Endothelial cell (in vitro differentiated cells): Measurements from ENCODE around the gene ECI1. TPM values are rescaled to one million over a fixed set of nuclear protein-coding genes. Genes with fewer than 3 reads are reported as not detected.

ENCODE experiments used
- DNase-seq: peaks from one replicate; pipeline ENCODE4 v3.0.0; 2021; ENCODE audit warnings: low spot score
- H3K27ac Mint-ChIP-seq: one replicate; pipeline ENCODE4 v1.8.0; 2021; ENCODE audit warnings: mixed read lengths, inconsistent platforms; ENCODE audit not compliant: unreplicated experiment
- H3K27me3 Mint-ChIP-seq: one replicate; pipeline ENCODE4 v1.8.0; 2021; ENCODE audit warnings: mild to moderate bottlenecking, moderate library complexity, mixed read lengths, inconsistent platforms; ENCODE audit not compliant: unreplicated experiment
- H3K36me3 Mint-ChIP-seq: one replicate; pipeline ENCODE4 v1.8.0; 2021; ENCODE audit warnings: mild to moderate bottlenecking, low read depth, mixed read lengths, inconsistent platforms; ENCODE audit not compliant: unreplicated experiment
- H3K4me1 Mint-ChIP-seq: one replicate; pipeline ENCODE4 v1.8.0; 2021; ENCODE audit warnings: mild to moderate bottlenecking, mixed read lengths, inconsistent platforms; ENCODE audit not compliant: unreplicated experiment
- H3K4me3 Mint-ChIP-seq: one replicate; pipeline ENCODE4 v1.8.0; 2021; ENCODE audit warnings: mild to moderate bottlenecking, mixed read lengths, inconsistent platforms; ENCODE audit not compliant: unreplicated experiment
- H3K9me3 Mint-ChIP-seq: one replicate; pipeline ENCODE4 v1.8.0; 2021; ENCODE audit warnings: mixed read lengths, inconsistent platforms; ENCODE audit not compliant: unreplicated experiment
- long read RNA-seq: library from polyadenylated mRNA; unstranded; transcript quantifications from one replicate; pipeline ENCODE4 v2.0.0, GENCODE V29; 2020; ENCODE audit not compliant: unreplicated experiment
- total RNA-seq: library from RNA; stranded (reverse); fragmentation: NEBNext Ultra II Directional; extraction: Animal tissue kit (Norgen Biotek cat#: 25700); gene quantifications from one replicate; pipeline ENCODE4 v1.2.1, GENCODE V29; 2021; ENCODE audit not compliant: unreplicated experiment
- TF ChIP-seq, protein P1 (sequence below): fragments of 200-600 bp; sonication (generic); IDR thresholded peaks from one replicate; pipeline ENCODE4 v1.5.0; 2021; ENCODE audit warnings: antibody characterized with exemption; ENCODE audit not compliant: unreplicated experiment

Gene ECI1
- total RNA-seq = 27.1 TPM
- long read RNA-seq, partial matches to known transcripts = 1 of 2 reads
- long read RNA-seq, other reads (novel, unspliced or antisense) = 0 of 2 reads

DNA sequence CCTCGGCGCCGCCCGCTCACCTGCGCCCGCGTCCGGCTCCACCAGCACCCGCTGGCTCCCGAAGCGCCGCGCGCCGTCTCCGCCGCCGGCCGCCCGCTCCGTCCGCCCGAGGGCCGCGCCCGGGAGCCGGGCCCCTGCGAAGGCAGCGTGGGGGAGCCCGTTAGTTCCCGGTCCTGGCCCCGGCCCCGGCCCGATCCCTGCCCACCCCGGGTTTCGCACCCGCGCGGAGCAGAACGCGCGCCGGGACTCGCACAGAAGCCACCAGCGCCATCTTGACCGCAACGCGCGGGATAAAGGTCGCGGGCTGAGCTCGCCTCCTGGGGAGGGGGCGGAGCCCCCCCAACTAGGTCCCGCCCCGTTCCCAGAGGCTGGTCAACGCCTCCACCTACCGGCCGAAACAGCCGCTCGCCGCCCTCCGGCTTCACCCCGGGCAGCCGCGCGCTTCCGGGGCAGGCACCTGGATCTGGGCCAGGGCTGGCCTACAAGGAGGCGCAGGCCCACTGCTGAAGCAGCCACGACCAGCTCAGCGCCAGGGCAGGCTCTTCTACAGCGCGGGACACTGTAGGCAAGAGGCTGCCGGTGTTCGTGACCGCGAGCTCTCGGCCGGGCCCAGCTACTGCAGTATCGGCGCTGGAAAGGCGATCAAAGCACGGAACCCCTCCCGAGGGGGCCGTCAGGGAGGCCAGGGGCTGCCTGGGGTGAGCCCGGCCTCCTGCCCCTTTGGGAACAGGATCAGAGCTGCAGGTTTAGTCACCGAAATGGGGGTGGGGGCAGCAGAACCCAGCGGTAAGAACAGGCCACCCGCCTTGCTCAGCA is at the start of gene ECI1:
Gene ECI1 (minus strand): TSS at position 292 of the 816 bp plus-strand sequence. CDS start 21 bp downstream, at position 271.
- Mint-ChIP-seq H3K4me1 (peaks cover 5% of the 10 kb centered on the region), H3K4me3 (peak within 1 kb of the TSS; percentile 89), H3K27me3 (peaks cover 4% of the 10 kb centered on the region), H3K9me3 (no peaks in the 10 kb centered on the region), H3K27ac (no peak within 1 kb of the TSS), H3K36me3 (peaks cover 28% of the 10 kb centered on the region)
- peak; percentile 92 for DNase-seq
- TF ChIP-seq, protein P1, sequence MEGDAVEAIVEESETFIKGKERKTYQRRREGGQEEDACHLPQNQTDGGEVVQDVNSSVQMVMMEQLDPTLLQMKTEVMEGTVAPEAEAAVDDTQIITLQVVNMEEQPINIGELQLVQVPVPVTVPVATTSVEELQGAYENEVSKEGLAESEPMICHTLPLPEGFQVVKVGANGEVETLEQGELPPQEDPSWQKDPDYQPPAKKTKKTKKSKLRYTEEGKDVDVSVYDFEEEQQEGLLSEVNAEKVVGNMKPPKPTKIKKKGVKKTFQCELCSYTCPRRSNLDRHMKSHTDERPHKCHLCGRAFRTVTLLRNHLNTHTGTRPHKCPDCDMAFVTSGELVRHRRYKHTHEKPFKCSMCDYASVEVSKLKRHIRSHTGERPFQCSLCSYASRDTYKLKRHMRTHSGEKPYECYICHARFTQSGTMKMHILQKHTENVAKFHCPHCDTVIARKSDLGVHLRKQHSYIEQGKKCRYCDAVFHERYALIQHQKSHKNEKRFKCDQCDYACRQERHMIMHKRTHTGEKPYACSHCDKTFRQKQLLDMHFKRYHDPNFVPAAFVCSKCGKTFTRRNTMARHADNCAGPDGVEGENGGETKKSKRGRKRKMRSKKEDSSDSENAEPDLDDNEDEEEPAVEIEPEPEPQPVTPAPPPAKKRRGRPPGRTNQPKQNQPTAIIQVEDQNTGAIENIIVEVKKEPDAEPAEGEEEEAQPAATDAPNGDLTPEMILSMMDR = peak; percentile 49

GRCh38 chr16:2299915-2300192 is 48.5 kb upstream of the ECI1 start:
- H3K4me3 Mint-ChIP-seq = no peak overlapping the region
- no peak for DNase-seq
- TF ChIP-seq, protein P1 = no peak
- H3K36me3 Mint-ChIP-seq = no peaks in the 10 kb centered on the region
- H3K27ac Mint-ChIP-seq = no peak overlapping the region
- H3K9me3 Mint-ChIP-seq = no peaks in the 10 kb centered on the region
- no peaks in the 10 kb centered on the region for H3K4me1 Mint-ChIP-seq
- H3K27me3 Mint-ChIP-seq = peaks cover 2% of the 10 kb centered on the region

DNA sequence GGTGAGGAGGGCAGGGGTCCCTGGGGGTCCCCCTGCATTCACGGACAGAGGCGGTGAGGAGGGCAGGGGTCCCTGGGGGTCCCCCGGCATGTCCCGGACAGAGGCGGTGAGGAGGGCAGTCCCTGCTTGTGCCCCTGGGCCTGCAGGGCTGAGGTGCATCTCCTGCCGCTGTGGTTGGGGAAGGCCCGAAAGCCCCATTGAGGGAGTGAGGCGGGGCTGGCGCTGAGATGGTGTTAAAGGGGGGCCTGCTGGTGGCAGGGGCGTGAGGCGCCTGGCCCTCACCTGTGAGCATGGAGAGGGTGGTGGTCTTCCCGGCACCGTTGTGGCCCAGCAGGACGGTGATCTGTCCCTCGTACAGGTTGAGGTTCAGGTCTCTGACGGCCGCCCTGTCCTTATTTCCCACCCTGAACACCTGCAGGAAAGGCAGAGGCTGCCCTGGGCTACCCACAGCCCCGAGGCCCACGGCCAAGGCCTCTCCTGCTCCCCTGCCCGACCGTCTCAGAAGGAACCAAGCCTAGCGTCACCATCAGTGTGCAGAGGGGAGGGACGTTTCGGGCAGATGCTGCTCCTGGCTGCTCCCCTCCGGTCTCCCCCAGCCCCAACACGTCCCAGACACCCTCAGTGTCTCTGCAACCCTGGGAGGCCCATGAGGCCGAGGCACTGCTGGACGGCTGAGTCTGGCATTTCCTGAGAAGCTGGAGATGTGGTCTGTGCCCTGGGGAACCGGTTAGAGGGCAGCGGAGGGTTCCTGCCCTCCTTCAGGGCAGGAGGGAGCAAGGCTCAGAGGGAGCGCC is 47.9 kb upstream of the ECI1 start:
- no peaks in the 10 kb centered on the region for H3K4me1 Mint-ChIP-seq
- peaks cover 2% of the 10 kb centered on the region for H3K27me3 Mint-ChIP-seq
- H3K36me3 Mint-ChIP-seq = no peaks in the 10 kb centered on the region
- H3K9me3 Mint-ChIP-seq = no peaks in the 10 kb centered on the region
- DNase-seq = no peak
- TF ChIP-seq, protein P1 = no peak
- H3K27ac Mint-ChIP-seq = no peak overlapping the region
- no peak overlapping the region for H3K4me3 Mint-ChIP-seq

DNA sequence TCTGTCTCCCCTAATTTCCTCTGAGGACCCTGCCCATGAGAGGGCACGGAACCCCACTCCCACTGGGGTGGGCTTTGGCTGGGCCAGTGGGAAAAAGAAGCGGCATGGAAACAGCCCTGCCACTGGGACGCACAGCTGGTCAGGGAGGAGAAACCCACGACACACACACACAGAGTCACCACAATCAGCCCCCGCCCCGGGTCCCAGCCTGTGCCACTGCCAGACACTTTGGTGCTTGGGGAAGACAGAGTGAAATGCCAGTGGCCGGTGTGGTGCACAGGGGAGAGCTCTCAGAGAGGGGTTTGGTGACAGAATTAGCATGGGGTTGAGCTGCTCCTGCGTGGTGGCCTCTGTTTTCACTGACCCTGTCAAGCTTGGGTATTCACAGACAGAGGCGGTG is 47.2 kb upstream of the ECI1 start:
- no peak for DNase-seq
- TF ChIP-seq, protein P1 = no peak
- Mint-ChIP-seq H3K27ac (no peak overlapping the region), H3K36me3 (no peaks in the 10 kb centered on the region), H3K4me1 (no peaks in the 10 kb centered on the region), H3K9me3 (no peaks in the 10 kb centered on the region), H3K27me3 (peaks cover 2% of the 10 kb centered on the region), H3K4me3 (no peak overlapping the region)

DNA sequence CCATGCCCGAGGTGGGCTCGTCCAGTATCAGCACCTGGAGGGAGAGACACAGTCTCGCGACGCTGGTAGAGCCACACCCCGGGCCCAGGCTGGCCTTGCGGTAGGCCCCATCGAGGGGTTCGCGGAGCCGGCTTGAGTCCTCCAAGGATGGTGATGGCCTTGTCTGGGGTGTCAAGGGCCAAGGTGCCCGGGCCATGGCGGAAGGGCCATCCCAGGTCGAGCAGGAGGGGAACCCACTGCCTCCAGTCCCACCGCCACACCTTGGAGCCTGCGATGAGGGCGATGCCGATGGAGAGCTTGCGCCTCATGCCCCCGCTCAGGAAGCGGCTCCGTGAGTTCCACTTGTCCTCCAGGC is 46.1 kb upstream of the ECI1 start:
- no peak for DNase-seq
- TF ChIP-seq, protein P1 = no peak
- H3K36me3 Mint-ChIP-seq = no peaks in the 10 kb centered on the region
- H3K27me3 Mint-ChIP-seq = no peaks in the 10 kb centered on the region
- no peaks in the 10 kb centered on the region for H3K4me1 Mint-ChIP-seq
- no peaks in the 10 kb centered on the region for H3K9me3 Mint-ChIP-seq
- H3K4me3 Mint-ChIP-seq = no peak overlapping the region
- H3K27ac Mint-ChIP-seq = no peak overlapping the region
